Thoracic aorta (tissue), 2 donors: ENCODE results near the gene UFC1. TPM values are rescaled to one million over a fixed set of nuclear protein-coding genes. Genes with fewer than 3 reads are reported as not detected.

Experiments
- ATAC-seq: fragments of 150-250 bp; one replicate; pipeline ENCODE4 v1.8.0; 2017; ENCODE audit warnings: low read depth; ENCODE audit not compliant: insufficient number of reproducible peaks, low FRiP score
- DNase-seq: peaks from one replicate; pipeline ENCODE4 v3.0.0-alpha.2; 2020; ENCODE audit warnings: low spot score
- H3K27ac ChIP-seq, 2 donors: fragments of 200-600 bp; sonication (generic); 1 replicate in 1 of 2; 2 replicates in 1 of 2; pipeline ENCODE4 v1.5.1; 2016; ENCODE audit warnings: mild to moderate bottlenecking in 2 of 2, moderate library complexity in 2 of 2
- H3K27me3 ChIP-seq: fragments of 200-600 bp; sonication (generic); replicated peaks from 2 replicates; pipeline ENCODE4 v1.6.0; 2016; ENCODE audit warnings: mild to moderate bottlenecking; ENCODE audit not compliant: insufficient read depth
- H3K36me3 ChIP-seq: fragments of 200-600 bp; sonication (generic); one replicate; pipeline ENCODE4 v1.5.1; 2016
- H3K4me1 ChIP-seq, 2 donors: fragments of 200-600 bp; sonication (generic); 1 replicate in 1 of 2; 2 replicates in 1 of 2; pipeline versions ENCODE4 v1.5.1 to v1.6.0; 2016; ENCODE audit warnings: low read depth in 2 of 2, mild to moderate bottlenecking in 1 of 2; ENCODE audit not compliant: control insufficient read depth in 1 of 2
- H3K4me3 ChIP-seq: fragments of 200-600 bp; sonication (generic); 2 replicates; pipeline ENCODE4 v1.5.1; 2016; ENCODE audit warnings: mild to moderate bottlenecking
- H3K9me3 ChIP-seq: fragments of 200-600 bp; sonication (generic); 2 replicates; pipeline ENCODE4 v1.5.1; 2016
- total RNA-seq, 2 donors: library from RNA; depleted of rRNA; stranded (reverse); fragments of >200 nt; gene quantifications; one replicate each; pipeline versions ENCODE4 v1.1.0 to v1.2.3, GENCODE V29; 2016
- TF ChIP-seq, protein P1 (sequence below): fragments of 200-600 bp; sonication (generic); IDR thresholded peaks from one replicate; pipeline ENCODE4 v1.5.1; 2019; ENCODE audit warnings: antibody characterized with exemption

The UFC1 gene
- total RNA-seq, 2 donors from 2014 or later = 54.2 to 73.9 TPM

DNA sequence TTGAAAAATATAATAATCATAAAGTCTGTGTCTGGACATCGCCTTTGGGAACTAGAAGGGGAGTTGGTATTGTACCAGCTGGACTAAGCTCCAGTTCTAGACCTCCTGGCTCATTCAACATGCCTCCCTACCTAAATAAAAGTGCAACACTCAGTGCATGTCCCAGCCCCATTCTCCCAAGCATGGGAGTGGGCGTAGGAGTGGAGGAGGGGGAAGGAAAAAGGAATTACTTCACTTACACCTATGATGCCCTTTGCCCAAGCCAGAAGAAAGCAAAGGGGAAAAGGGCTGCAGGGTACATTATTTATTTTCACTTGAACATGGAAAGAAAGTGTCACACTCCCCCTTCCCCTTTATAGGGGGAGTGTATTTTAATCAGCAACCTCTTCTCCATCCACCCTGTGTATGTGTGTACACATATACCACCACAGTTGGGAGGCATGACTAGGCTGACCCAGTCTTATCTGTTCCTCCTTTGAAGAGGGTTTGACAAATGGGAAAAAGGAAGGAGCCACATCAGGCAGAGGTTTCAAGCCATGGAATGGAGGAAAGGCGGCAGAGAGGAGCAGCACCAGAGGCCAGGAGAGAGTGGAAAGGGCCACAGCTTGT, 32.6 kb upstream of the UFC1 start:
- Histone ChIP-seq H3K9me3 (no peaks in the 10 kb centered on the region), H3K36me3 (peaks cover 33% of the 10 kb centered on the region), H3K27me3 (no peaks in the 10 kb centered on the region), H3K27ac (no peak overlapping the region), H3K4me1 (peaks cover 17 to 33% of the 10 kb centered on the region in 2 donors), H3K4me3 (no peak overlapping the region)
- ATAC-seq (no peak), DNase-seq (no peak)
- TF ChIP-seq, protein P1, sequence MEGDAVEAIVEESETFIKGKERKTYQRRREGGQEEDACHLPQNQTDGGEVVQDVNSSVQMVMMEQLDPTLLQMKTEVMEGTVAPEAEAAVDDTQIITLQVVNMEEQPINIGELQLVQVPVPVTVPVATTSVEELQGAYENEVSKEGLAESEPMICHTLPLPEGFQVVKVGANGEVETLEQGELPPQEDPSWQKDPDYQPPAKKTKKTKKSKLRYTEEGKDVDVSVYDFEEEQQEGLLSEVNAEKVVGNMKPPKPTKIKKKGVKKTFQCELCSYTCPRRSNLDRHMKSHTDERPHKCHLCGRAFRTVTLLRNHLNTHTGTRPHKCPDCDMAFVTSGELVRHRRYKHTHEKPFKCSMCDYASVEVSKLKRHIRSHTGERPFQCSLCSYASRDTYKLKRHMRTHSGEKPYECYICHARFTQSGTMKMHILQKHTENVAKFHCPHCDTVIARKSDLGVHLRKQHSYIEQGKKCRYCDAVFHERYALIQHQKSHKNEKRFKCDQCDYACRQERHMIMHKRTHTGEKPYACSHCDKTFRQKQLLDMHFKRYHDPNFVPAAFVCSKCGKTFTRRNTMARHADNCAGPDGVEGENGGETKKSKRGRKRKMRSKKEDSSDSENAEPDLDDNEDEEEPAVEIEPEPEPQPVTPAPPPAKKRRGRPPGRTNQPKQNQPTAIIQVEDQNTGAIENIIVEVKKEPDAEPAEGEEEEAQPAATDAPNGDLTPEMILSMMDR = no peak

DNA sequence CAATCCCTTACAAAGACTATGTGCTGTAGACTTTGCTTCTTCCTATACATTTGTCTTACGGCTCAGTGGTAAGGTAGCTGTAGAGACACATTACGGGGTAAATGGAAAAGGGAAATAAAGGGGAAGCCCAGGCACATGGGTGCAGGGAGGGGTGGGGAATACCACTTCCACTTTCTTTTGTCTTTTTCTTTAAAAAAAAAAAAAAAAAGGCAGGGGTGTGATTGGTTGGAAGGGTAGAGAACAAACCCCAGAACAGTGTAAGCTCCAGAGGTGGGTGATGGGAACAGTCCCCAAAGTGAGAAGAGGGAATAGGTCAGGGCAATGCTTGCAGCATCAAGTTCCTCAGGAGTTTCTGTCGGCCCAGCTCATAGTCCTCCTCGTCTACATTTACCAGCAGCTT, 31.9 kb upstream of the UFC1 start:
- no peak for DNase-seq
- TF ChIP-seq, protein P1 = no peak
- Histone ChIP-seq H3K27me3 (no peaks in the 10 kb centered on the region), H3K4me3 (no peak overlapping the region), H3K36me3 (peaks cover 33% of the 10 kb centered on the region), H3K9me3 (no peaks in the 10 kb centered on the region), H3K27ac (no peak overlapping the region), H3K4me1 (peaks cover 10 to 26% of the 10 kb centered on the region in 2 donors)
- no peak for ATAC-seq

DNA sequence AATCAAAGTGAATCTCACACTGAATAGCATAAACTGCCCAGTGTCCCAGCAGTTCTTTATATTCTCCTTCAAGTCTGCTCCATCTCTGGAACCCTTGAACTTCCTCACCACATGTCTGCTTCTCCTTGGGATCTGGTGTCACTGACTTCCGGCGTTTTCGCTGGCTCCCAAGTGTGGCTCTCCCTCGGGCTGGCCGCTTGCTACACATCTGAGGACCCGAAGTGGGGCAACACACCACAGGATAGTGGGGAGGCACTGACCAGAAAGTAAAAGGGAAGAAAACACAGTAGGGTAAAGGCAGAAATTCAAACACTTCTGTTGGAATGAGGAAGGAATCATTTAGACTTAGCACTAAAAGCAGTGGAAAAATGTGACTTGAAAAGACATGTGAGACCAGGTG, 30.8 kb upstream of the UFC1 start:
- peaks cover 38% of the 10 kb centered on the region for H3K36me3 ChIP-seq
- DNase-seq (no peak), ATAC-seq (no peak)
- H3K9me3 ChIP-seq = no peaks in the 10 kb centered on the region
- no peaks in the 10 kb centered on the region for H3K27me3 ChIP-seq
- peaks cover 7 to 31% of the 10 kb centered on the region in 2 donors for H3K4me1 ChIP-seq
- no peak overlapping the region for H3K27ac ChIP-seq
- TF ChIP-seq, protein P1 = no peak
- H3K4me3 ChIP-seq = no peak overlapping the region

- no peak for DNase-seq
- peaks cover 9 to 42% of the 10 kb centered on the region in 2 donors for H3K4me1 ChIP-seq
- peaks cover 31% of the 10 kb centered on the region for H3K36me3 ChIP-seq
- no peak overlapping the region for H3K27ac ChIP-seq
- H3K4me3 ChIP-seq = no peak overlapping the region
- TF ChIP-seq, protein P1 = no peak
- H3K27me3 ChIP-seq = no peaks in the 10 kb centered on the region
- ATAC-seq = no peak
- no peaks in the 10 kb centered on the region for H3K9me3 ChIP-seq
Observed at GRCh38 chr1:161127649-161128048, 26.1 kb upstream of the UFC1 start.

GRCh38 chr1:161128591-161129420, 25.0 kb upstream of the UFC1 start:
- Histone ChIP-seq H3K27me3 (no peaks in the 10 kb centered on the region), H3K36me3 (peaks cover 23% of the 10 kb centered on the region), H3K4me1 (peaks cover 13 to 47% of the 10 kb centered on the region in 2 donors), H3K4me3 (no peak overlapping the region), H3K9me3 (no peaks in the 10 kb centered on the region), H3K27ac (no peak overlapping the region)
- ATAC-seq (no peak), DNase-seq (no peak)
- TF ChIP-seq, protein P1 = no peak
